Type B pancreatic cell (in vitro differentiated cells): ENCODE results near the gene B4GALT6. TPM values are rescaled to one million over a fixed set of nuclear protein-coding genes. Genes with fewer than 3 reads are reported as not detected.
A peak's percentile ranks its signal among the peaks of the same experiment; 100 is the strongest.

Experiments used
- DNase-seq: peaks from one replicate; pipeline ENCODE4 v3.0.0; 2021; ENCODE audit warnings: mixed read lengths; ENCODE audit not compliant: unreplicated experiment; ENCODE audit errors: extremely low spot score
- H3K27ac Mint-ChIP-seq: 2 replicates; pipeline ENCODE4 v1.8.0; 2021; ENCODE audit warnings: mild to moderate bottlenecking, mixed read lengths
- H3K27me3 Mint-ChIP-seq: 2 replicates; pipeline ENCODE4 v1.8.0; 2021; ENCODE audit warnings: mixed read lengths
- H3K36me3 Mint-ChIP-seq: 2 replicates; pipeline ENCODE4 v1.8.0; 2021; ENCODE audit warnings: mixed read lengths
- H3K4me1 Mint-ChIP-seq: one replicate; pipeline ENCODE4 v1.8.0; 2021; ENCODE audit warnings: mixed read lengths; ENCODE audit not compliant: unreplicated experiment
- H3K4me3 Mint-ChIP-seq: 2 replicates; pipeline ENCODE4 v1.8.0; 2021; ENCODE audit warnings: mild to moderate bottlenecking, mixed read lengths
- H3K9me3 Mint-ChIP-seq: 2 replicates; pipeline ENCODE4 v1.8.0; 2021; ENCODE audit warnings: mixed read lengths
- CTCF ChIP-seq: fragments of 200-600 bp; sonication (generic); conservative IDR thresholded peaks from 2 replicates; pipeline ENCODE4 v1.5.0; 2021; ENCODE audit warnings: antibody characterized with exemption, mild to moderate bottlenecking
- total RNA-seq: library from RNA; stranded (reverse); gene quantifications from 2 replicates; pipeline ENCODE4 v1.2.1, GENCODE V29; 2021; ENCODE audit warnings: low replicate concordance

Gene B4GALT6
- total RNA-seq, 1 donor from 2014 or later: 35.9 TPM

- H3K9me3 Mint-ChIP-seq: no peaks in the 10 kb centered on the region
- H3K27ac Mint-ChIP-seq: no peak overlapping the region
- no peak for TF ChIP-seq CTCF
- H3K4me3 Mint-ChIP-seq: no peak overlapping the region
- H3K27me3 Mint-ChIP-seq: no peaks in the 10 kb centered on the region
- H3K4me1 Mint-ChIP-seq: peaks cover 4% of the 10 kb centered on the region
- H3K36me3 Mint-ChIP-seq: no peaks in the 10 kb centered on the region
- no peak for DNase-seq
Measured at GRCh38 chr18:31603315-31603714, 81.1 kb downstream of the B4GALT6 start.

GRCh38 chr18:31598021-31598805, 86.2 kb downstream of the B4GALT6 start:
- no peak overlapping the region for H3K4me3 Mint-ChIP-seq
- peaks cover 19% of the 10 kb centered on the region for H3K4me1 Mint-ChIP-seq
- H3K36me3 Mint-ChIP-seq: no peaks in the 10 kb centered on the region
- TF ChIP-seq CTCF: no peak
- H3K9me3 Mint-ChIP-seq: no peaks in the 10 kb centered on the region
- no peak for DNase-seq
- H3K27me3 Mint-ChIP-seq: no peaks in the 10 kb centered on the region
- H3K27ac Mint-ChIP-seq: no peak overlapping the region

- Mint-ChIP-seq H3K27me3 (no peaks in the 10 kb centered on the region), H3K27ac (no peak overlapping the region), H3K36me3 (no peaks in the 10 kb centered on the region), H3K4me3 (no peak overlapping the region), H3K4me1 (peaks cover 29% of the 10 kb centered on the region), H3K9me3 (no peaks in the 10 kb centered on the region)
- no peak for DNase-seq
- no peak for TF ChIP-seq CTCF
Measured at GRCh38 chr18:31596081-31596872, 88.1 kb downstream of the B4GALT6 start.

- no peak for TF ChIP-seq CTCF
- H3K4me3 Mint-ChIP-seq: peak overlapping the region; percentile 24
- no peaks in the 10 kb centered on the region for H3K36me3 Mint-ChIP-seq
- no peaks in the 10 kb centered on the region for H3K27me3 Mint-ChIP-seq
- no peak for DNase-seq
- H3K27ac Mint-ChIP-seq: peak overlapping the region; percentile 11
- H3K4me1 Mint-ChIP-seq: peaks cover 31% of the 10 kb centered on the region
- no peaks in the 10 kb centered on the region for H3K9me3 Mint-ChIP-seq
Measured at GRCh38 chr18:31595121-31595771, 89.1 kb downstream of the B4GALT6 start.

GRCh38 chr18:31592506-31593157, 91.7 kb downstream of the B4GALT6 start:
- H3K4me3 Mint-ChIP-seq: peak overlapping the region; percentile 62
- H3K36me3 Mint-ChIP-seq: no peaks in the 10 kb centered on the region
- DNase-seq: no peak
- no peak overlapping the region for H3K27ac Mint-ChIP-seq
- peaks cover 7% of the 10 kb centered on the region for H3K9me3 Mint-ChIP-seq
- H3K27me3 Mint-ChIP-seq: no peaks in the 10 kb centered on the region
- peaks cover 35% of the 10 kb centered on the region for H3K4me1 Mint-ChIP-seq
- no peak for TF ChIP-seq CTCF
